Stimulated activated CD4-positive, alpha-beta T cell treated with anti-CD3 and anti-CD28 coated beads, Interleukin-1b, Interleukin-23, amount 100 ng/mL, for 1 hour (primary cell): ENCODE data around the gene MKS1.

Experiments
- DNase-seq, 2 donors: peaks; one replicate each; pipeline ENCODE4 v3.0.0-alpha.2; 2020; ENCODE audit warnings: low read depth in 2 of 2

MKS1 gene

GRCh38 chr17:58161566-58161965 is 57.5 kb downstream of the MKS1 start:
- no peak for DNase-seq

GRCh38 chr17:58158181-58158580 is 60.9 kb downstream of the MKS1 start:
- DNase-seq: no peak

GRCh38 chr17:58156839-58157803 is 61.9 kb downstream of the MKS1 start:
- DNase-seq: peak in 1 of 2 donors; percentile 25
